Calu3 (cell line): ENCODE measurements around the gene C4orf50. TPM values are rescaled to one million over a fixed set of nuclear protein-coding genes. Genes with fewer than 3 reads are reported as not detected.

Experiments used
- BruUV-seq: library from RNA; stranded (reverse); fragments of 400-500 nt; replicated peaks from 2 replicates; lab custom pipeline; 2021; lab: Mats Ljungman, UMichigan
- CTCF ChIA-PET: fragments of 300-600 bp; sonication (Branson Sonifier 250); formaldehyde crosslinking; loops from one replicate; lab custom pipeline; 2022; ENCODE audit warnings: antibody characterized with exemption; lab: Charles Lee
- DNase-seq: peaks from one replicate; pipeline ENCODE4 v3.0.0; 2022
- H3K27ac Mint-ChIP-seq: one replicate; pipeline ENCODE4 v1.8.0; 2022; ENCODE audit warnings: mixed read lengths; ENCODE audit not compliant: unreplicated experiment
- H3K27me3 Mint-ChIP-seq: one replicate; pipeline ENCODE4 v1.8.0; 2022; ENCODE audit warnings: mixed read lengths; ENCODE audit not compliant: unreplicated experiment
- H3K36me3 Mint-ChIP-seq: one replicate; pipeline ENCODE4 v1.8.0; 2022; ENCODE audit warnings: mild to moderate bottlenecking, moderate library complexity, mixed read lengths; ENCODE audit not compliant: insufficient read depth, unreplicated experiment
- H3K4me1 Mint-ChIP-seq: one replicate; pipeline ENCODE4 v1.8.0; 2022; ENCODE audit warnings: mild to moderate bottlenecking, low read depth, mixed read lengths; ENCODE audit not compliant: unreplicated experiment
- H3K4me3 Mint-ChIP-seq: one replicate; pipeline ENCODE4 v1.8.0; 2022; ENCODE audit warnings: mild to moderate bottlenecking, low read depth, moderate library complexity, mixed read lengths; ENCODE audit not compliant: unreplicated experiment
- H3K9me3 Mint-ChIP-seq: one replicate; pipeline ENCODE4 v1.8.0; 2022; ENCODE audit warnings: low read depth, mixed read lengths; ENCODE audit not compliant: unreplicated experiment
- intact Hi-C: fragments of 100-400 bp; cut with micrococcal nuclease; formaldehyde crosslinking; loops from one replicate; pipeline ENCODE4 v1.10.0; 2022; ENCODE audit not compliant: unreplicated experiment
- total RNA-seq: library from RNA; stranded (reverse); gene quantifications from 2 replicates; pipeline ENCODE4 v1.2.3, GENCODE V29; 2022
- TF ChIP-seq, protein P1 (sequence below): fragments of 200-600 bp; IDR thresholded peaks from one replicate; pipeline ENCODE4 v1.8.0; 2022; ENCODE audit warnings: antibody characterized with exemption; ENCODE audit not compliant: unreplicated experiment

Gene C4orf50
- total RNA-seq, 1 experiment from 2014 or later, result not detected

DNA sequence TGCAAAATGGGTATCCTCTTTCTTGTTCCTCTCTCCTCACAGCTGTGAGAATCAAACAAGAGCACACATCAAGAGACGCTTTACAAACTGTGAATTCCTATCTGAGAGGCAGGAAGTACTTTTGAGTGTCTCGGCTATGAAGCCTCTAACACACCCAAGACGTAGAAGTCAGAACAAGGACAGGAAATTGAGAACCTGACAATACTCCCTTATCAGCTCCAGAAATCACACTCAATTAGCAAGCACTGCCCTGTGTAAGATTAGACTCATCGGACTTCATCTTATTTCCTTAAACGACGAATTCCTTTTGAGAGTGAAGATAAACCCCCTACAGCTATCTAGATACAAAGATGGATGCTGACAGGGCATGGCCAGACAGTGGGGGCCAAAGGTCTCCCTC lies 74.7 kb downstream of the C4orf50 start:
- H3K4me3 Mint-ChIP-seq, result no peak overlapping the region
- BruUV-seq, result no TSS peak
- no peak for DNase-seq
- H3K4me1 Mint-ChIP-seq, result no peaks in the 10 kb centered on the region
- no peaks in the 10 kb centered on the region for H3K36me3 Mint-ChIP-seq
- CTCF ChIA-PET, result no interaction called here
- peaks cover 2% of the 10 kb centered on the region for H3K9me3 Mint-ChIP-seq
- TF ChIP-seq, protein P1, sequence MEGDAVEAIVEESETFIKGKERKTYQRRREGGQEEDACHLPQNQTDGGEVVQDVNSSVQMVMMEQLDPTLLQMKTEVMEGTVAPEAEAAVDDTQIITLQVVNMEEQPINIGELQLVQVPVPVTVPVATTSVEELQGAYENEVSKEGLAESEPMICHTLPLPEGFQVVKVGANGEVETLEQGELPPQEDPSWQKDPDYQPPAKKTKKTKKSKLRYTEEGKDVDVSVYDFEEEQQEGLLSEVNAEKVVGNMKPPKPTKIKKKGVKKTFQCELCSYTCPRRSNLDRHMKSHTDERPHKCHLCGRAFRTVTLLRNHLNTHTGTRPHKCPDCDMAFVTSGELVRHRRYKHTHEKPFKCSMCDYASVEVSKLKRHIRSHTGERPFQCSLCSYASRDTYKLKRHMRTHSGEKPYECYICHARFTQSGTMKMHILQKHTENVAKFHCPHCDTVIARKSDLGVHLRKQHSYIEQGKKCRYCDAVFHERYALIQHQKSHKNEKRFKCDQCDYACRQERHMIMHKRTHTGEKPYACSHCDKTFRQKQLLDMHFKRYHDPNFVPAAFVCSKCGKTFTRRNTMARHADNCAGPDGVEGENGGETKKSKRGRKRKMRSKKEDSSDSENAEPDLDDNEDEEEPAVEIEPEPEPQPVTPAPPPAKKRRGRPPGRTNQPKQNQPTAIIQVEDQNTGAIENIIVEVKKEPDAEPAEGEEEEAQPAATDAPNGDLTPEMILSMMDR, result no peak
- peaks cover 10% of the 10 kb centered on the region for H3K27me3 Mint-ChIP-seq
- H3K27ac Mint-ChIP-seq, result no peak overlapping the region
- intact Hi-C loops, result no loop called here

DNA sequence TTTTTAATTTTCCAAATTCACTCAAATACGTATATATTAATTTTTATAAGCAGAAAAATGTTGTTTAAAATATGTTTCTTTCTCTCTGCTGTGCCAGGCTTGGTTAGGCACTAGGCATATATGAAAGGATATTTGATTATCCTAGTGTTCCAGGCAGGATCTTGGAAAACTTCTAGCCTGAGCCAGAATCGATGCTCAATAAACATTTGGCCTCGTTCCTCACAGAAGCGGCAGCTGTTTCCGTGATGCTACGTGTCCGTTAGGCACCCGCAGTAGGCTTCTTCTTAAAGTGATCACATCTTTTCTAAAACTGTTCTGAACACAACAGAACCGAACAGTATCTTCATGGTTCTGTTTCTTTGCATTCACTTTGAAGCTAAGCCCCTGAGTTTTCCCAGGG lies 75.3 kb downstream of the C4orf50 start:
- H3K9me3 Mint-ChIP-seq, result peaks cover under 1% of the 10 kb centered on the region
- no peak overlapping the region for H3K4me3 Mint-ChIP-seq
- CTCF ChIA-PET, result no interaction called here
- TF ChIP-seq, protein P1, result no peak
- peaks cover 10% of the 10 kb centered on the region for H3K27me3 Mint-ChIP-seq
- no peaks in the 10 kb centered on the region for H3K36me3 Mint-ChIP-seq
- intact Hi-C loops, result no loop called here
- no peak for DNase-seq
- BruUV-seq, result no TSS peak
- H3K27ac Mint-ChIP-seq, result no peak overlapping the region
- no peaks in the 10 kb centered on the region for H3K4me1 Mint-ChIP-seq

DNA sequence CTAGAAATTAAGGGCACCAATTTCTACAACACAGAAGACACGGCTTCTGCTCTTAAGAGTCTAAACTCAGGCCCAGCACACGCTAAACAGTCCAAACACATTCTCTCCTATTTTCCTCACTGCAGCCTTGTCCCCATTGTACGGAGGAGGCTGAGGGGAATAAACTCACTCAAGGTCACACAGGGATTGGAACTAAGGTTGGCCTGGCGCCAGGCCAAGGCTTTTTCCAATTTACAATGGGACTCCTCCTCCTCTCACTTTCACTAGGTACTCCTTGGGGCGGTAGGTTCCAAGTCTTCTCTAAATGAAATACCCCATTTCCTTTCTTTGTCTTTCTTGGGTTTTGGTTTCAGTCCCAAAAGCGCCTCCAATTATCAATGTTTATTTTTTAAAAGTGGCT lies 76.6 kb downstream of the C4orf50 start:
- Mint-ChIP-seq H3K27ac (no peak overlapping the region), H3K9me3 (no peaks in the 10 kb centered on the region), H3K36me3 (no peaks in the 10 kb centered on the region), H3K4me1 (no peaks in the 10 kb centered on the region), H3K4me3 (no peak overlapping the region), H3K27me3 (peaks cover 10% of the 10 kb centered on the region)
- no TSS peak for BruUV-seq
- CTCF ChIA-PET, result no interaction called here
- intact Hi-C loops, result no loop called here
- no peak for DNase-seq
- TF ChIP-seq, protein P1, result no peak

DNA sequence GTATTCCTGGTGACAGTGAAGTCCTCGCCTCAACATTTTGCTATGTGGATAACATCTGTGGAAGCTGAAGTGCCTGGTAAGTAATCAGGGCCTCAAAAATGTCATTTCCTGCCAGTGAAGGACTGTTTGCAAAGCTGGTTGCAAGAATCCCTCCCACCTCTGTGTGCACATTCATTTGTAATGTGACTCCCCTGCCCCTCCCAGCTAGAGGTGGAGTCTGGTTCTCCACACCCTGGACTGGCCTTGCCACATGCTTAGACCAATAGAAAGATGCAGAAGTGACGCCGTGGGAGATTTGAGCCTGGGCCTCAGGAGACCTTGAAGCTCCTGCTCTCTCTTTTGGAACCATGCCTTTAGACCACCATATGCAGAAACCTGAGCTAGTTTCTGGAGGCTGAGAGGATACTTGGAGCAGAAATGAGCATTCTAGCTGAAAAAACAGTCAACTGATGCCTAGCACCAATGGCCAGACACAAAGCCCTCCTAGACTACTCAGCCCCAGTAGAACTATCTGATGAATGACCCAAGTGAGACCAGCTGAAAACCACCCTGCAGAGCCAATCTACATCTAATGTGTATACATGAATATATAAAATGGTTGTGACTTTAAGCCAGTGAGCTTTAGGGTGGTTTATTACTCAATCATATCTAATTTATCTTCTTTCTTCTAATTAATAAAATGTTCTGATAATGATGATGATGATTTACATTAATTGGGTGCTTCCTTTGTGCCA lies 77.6 kb downstream of the C4orf50 start:
- H3K27me3 Mint-ChIP-seq, result peaks cover 10% of the 10 kb centered on the region
- CTCF ChIA-PET, result no interaction called here
- intact Hi-C loops, result no loop called here
- TF ChIP-seq, protein P1, result no peak
- H3K4me1 Mint-ChIP-seq, result no peaks in the 10 kb centered on the region
- no peaks in the 10 kb centered on the region for H3K9me3 Mint-ChIP-seq
- H3K27ac Mint-ChIP-seq, result no peak overlapping the region
- no peak overlapping the region for H3K4me3 Mint-ChIP-seq
- no peaks in the 10 kb centered on the region for H3K36me3 Mint-ChIP-seq
- no TSS peak for BruUV-seq
- DNase-seq, result peak; percentile 2
